GM20000 (cell line): Measurements from ENCODE around the gene YIPF1.

Source experiments
- DNase-seq: peaks from one replicate; pipeline ENCODE4 v3.0.0; 2012; ENCODE audit warnings: low spot score
- TF ChIP-seq, protein P1 (sequence below): IDR thresholded peaks from 2 replicates; pipeline ENCODE4 v1.5.1; 2012; ENCODE audit warnings: mild to moderate bottlenecking, control low read depth; ENCODE audit errors: extremely low read depth, missing control alignments

The YIPF1 gene

DNA sequence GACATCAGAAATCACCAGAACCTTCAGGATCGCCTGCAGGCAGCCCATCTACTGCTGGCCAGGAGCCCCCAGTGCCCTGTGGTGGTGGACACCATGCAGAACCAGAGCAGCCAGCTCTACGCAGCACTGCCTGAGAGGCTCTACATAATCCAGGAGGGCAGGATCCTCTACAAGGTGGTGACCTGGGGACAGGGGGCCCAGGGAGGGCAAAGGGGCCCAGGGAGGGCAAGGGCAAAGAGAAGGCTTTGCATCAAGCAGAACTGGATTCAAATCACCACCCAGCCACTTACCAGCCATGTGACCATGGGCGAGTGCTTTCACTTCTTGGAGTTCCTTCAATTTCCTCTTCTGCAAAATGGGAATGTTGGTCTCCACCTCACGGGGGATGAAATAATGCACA, 16.5 kb upstream of the YIPF1 start:
- TF ChIP-seq, protein P1, sequence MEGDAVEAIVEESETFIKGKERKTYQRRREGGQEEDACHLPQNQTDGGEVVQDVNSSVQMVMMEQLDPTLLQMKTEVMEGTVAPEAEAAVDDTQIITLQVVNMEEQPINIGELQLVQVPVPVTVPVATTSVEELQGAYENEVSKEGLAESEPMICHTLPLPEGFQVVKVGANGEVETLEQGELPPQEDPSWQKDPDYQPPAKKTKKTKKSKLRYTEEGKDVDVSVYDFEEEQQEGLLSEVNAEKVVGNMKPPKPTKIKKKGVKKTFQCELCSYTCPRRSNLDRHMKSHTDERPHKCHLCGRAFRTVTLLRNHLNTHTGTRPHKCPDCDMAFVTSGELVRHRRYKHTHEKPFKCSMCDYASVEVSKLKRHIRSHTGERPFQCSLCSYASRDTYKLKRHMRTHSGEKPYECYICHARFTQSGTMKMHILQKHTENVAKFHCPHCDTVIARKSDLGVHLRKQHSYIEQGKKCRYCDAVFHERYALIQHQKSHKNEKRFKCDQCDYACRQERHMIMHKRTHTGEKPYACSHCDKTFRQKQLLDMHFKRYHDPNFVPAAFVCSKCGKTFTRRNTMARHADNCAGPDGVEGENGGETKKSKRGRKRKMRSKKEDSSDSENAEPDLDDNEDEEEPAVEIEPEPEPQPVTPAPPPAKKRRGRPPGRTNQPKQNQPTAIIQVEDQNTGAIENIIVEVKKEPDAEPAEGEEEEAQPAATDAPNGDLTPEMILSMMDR: no peak
- DNase-seq: no peak

DNA sequence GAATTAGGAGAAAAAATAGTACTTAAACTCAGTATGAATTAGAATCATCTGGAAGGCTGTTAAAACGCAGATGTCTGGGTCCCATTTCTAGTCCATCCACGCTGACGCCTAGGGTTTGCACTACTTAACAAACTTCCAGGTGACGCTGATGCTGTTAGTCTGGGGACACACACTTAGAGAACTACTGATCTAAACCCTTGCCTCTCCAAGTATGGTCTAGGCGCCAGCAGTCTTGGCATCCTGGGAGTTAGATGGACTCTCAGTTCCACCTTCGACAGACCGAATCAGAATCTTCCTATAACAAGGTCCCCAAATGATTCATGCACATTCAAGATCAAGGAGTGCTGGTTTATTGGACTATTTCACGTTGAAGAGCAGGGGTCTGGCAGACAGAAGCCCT, 15.9 kb upstream of the YIPF1 start:
- no peak for DNase-seq
- TF ChIP-seq, protein P1: no peak

DNA sequence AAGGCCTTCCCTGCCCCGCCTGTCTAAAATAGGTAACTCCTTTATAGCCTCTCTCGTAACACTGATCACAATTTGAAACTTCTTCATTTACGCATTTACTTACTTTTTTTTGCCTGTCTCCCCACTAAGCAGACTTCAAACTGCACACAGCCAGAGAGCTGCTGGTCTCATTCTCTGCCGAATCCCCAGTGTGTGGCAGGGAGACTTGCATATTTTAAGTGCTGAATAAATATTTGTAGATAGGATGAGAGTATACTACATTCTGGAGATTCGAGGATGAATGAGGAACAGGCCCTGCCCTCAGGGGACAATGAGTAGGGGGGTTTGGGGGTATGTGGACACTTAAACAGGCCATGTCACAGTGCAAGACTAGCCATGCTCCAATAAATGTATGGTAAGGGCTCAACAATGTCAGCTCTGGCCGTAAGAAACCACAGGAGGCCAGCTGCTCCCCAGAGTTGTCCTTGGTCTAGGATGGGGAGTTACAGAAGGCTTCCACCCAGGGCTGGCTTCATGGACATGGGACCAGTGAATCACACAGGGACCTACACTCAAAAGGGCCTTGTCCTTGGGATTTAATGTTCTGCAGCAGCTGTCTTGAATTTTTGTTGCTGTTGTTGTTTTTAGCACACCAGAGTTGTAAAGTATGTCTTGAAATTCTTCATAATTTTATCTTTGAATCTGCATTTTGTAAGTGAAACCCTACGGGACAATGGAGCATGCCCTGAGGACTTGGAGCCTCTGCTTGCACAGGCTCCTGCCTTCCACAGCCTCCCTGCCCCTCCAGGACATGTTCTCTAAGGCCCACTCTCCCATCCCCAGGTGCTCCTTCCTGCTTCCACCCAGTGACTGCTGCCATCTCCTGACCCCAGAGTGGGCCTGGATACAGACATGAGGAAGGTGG, 12.9 kb upstream of the YIPF1 start:
- DNase-seq: no peak
- TF ChIP-seq, protein P1: no peak

DNA sequence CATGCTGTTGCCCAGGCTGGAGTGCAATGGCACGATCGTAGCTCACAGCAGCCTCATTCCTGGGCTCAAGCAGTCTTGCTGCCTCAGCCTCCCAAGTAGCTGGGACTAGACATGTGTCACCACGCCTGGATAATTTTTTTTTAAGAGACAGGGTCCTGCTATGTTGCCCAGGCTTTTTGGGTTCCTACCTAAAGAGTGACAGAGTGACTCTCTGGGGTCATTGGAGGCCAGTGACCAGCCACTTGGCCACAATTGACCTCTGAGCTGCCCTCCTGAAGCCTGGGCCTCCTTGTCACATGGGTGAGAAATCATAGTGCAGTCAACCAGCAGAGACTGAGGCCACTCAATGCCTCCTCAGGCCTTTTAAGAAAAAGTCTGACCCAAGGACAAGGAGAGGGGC, 10.1 kb upstream of the YIPF1 start:
- DNase-seq: no peak
- TF ChIP-seq, protein P1: no peak

DNA sequence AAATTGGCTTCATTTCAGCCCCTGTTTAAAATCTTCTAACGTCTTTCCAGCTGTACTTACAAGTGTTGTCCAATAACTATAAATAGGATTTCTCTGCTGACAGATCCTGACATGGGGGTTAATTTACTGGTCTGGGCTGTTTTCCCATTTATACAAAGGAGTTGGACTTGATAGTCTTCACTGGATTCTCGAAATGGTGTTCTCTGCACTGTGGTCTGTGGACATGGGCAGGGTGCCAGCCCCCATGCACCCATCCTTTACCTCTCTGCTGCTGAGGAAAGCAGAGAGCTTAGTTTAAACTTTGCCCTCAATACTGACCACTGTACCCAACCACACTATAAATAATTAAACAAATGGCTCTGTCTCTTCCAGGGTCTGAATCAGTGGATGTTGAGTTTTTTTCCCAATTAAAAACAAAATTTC, 9.6 kb upstream of the YIPF1 start:
- no peak for DNase-seq
- TF ChIP-seq, protein P1: no peak

DNA sequence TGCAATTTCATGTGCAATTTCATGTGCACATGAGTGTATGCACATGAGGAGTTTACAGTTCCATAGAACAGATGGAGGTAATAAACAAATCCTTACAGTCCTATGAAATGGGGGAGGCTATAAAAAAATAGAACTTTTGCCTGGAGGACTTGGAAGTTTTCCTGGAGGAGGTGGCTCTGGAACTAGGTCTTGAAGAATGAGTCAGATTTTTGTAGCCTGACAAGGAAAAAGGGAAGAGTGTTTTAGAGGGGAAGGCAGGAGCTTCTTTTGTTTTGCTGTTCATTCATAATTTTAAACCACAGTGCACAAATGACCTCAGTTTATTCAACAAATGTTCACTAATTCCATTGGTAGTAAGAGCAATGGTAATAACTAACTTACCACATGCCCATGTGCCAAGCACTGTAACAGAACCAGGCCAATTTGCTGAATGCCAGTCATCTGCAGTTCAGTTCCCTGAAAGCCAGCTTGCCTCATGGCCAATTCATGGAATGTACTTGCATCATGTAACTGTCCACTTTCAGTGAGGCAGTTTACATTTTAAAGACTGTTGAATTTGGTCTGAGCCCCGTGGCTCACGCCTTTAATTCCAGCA, 7.1 kb upstream of the YIPF1 start:
- TF ChIP-seq, protein P1: no peak
- no peak for DNase-seq

DNA sequence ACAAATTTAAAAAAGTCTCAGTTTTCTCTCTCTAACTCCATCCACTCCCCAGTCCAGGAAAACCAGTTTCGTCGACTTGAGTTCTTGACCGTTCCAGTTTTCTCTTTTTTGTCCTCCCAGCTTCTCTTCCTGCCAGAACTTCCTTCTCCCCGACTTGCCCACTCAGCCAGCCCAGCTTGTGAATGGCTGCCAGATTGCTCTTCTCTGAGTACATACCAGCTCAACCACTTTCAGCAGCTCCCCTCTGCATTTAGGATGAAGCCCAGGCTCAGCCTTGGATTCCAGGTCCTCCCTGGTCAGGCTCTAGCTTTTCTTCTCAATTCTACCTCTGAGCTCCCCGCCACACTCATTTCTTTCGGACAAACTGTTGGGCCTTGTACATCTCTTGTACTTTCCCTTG, 5.8 kb upstream of the YIPF1 start:
- no peak for DNase-seq
- TF ChIP-seq, protein P1: no peak
